OCI-LY7 (cell line): ENCODE data around the gene KIF16B. TPM values are rescaled to one million over a fixed set of nuclear protein-coding genes. Genes with fewer than 3 reads are reported as not detected.

Experiments
- BruUV-seq: library from RNA; stranded (reverse); fragments of 400-500 nt; replicated peaks from 2 replicates; lab custom pipeline; 2021; lab: Mats Ljungman, UMichigan
- CTCF ChIA-PET: fragments of 300-600 bp; sonication (Branson Sonifier 250); formaldehyde crosslinking; loops from one replicate; lab custom pipeline; 2022; ENCODE audit warnings: antibody characterized with exemption; ENCODE audit not compliant: unreplicated experiment; lab: Charles Lee
- POLR2A ChIA-PET: fragments of 300-600 bp; sonication (Branson Sonifier 250); formaldehyde crosslinking; loops from one replicate; lab custom pipeline; 2022; ENCODE audit warnings: antibody characterized with exemption; lab: Charles Lee
- DNase-seq: peaks from one replicate; pipeline ENCODE4 v3.0.0-alpha.2; 2015; ENCODE audit warnings: low spot score
- H2AFZ ChIP-seq: fragments of 200-600 bp; sonication (generic), shearing (Covaris generic); 2 replicates; pipeline ENCODE4 v1.6.1; 2014; ENCODE audit warnings: mild to moderate bottlenecking, antibody characterized with exemption, low read length, moderate library complexity
- H3K27ac ChIP-seq: fragments of 200-600 bp; sonication (generic); 2 replicates; pipeline ENCODE4 v1.5.1; 2014; ENCODE audit warnings: mixed run types, low read depth, mild to moderate bottlenecking, moderate library complexity, low read length, inconsistent platforms; ENCODE audit not compliant: poor library complexity, severe bottlenecking
- H3K36me3 ChIP-seq: fragments of 200-600 bp; sonication (generic); 2 replicates; pipeline ENCODE4 v1.6.1; 2014; ENCODE audit warnings: mild to moderate bottlenecking, antibody characterized with exemption, low read length, moderate library complexity, mixed read lengths; ENCODE audit not compliant: insufficient read depth
- H3K4me1 ChIP-seq: fragments of 200-600 bp; sonication (generic); 2 replicates; pipeline ENCODE4 v1.5.1; 2014; ENCODE audit warnings: mild to moderate bottlenecking, low read length; ENCODE audit not compliant: insufficient read depth, poor library complexity, severe bottlenecking
- H3K4me2 ChIP-seq: fragments of 200-600 bp; sonication (generic); 2 replicates; pipeline ENCODE4 v1.6.1; 2014; ENCODE audit warnings: mild to moderate bottlenecking, low read length
- H3K4me3 ChIP-seq: fragments of 200-600 bp; sonication (generic); 2 replicates; pipeline ENCODE4 v1.5.1; 2014; ENCODE audit warnings: mild to moderate bottlenecking, low read depth, low read length; ENCODE audit not compliant: poor library complexity, severe bottlenecking
- H3K79me2 ChIP-seq: fragments of 200-600 bp; sonication (generic); 2 replicates; pipeline ENCODE4 v1.6.1; 2016; ENCODE audit warnings: low read depth, mild to moderate bottlenecking, low read length, moderate library complexity, mixed read lengths; ENCODE audit not compliant: insufficient read depth
- H3K9me2 ChIP-seq: fragments of 200-600 bp; sonication (generic); 2 replicates; pipeline ENCODE4 v1.6.1; 2016; ENCODE audit warnings: mild to moderate bottlenecking, low read length, mixed read lengths; ENCODE audit not compliant: insufficient read depth
- H3K9me3 ChIP-seq: fragments of 200-600 bp; sonication (generic); 2 replicates; pipeline ENCODE4 v1.6.1; 2014; ENCODE audit warnings: mild to moderate bottlenecking, mixed run types, low read length, mixed read lengths
- H4K20me1 ChIP-seq: fragments of 200-600 bp; sonication (generic); 2 replicates; pipeline ENCODE4 v1.6.1; 2014; ENCODE audit warnings: mild to moderate bottlenecking, antibody characterized with exemption, low read length, moderate library complexity, mixed read lengths; ENCODE audit not compliant: insufficient read depth
- CTCF ChIP-seq: fragments of 200-600 bp; sonication (generic); conservative IDR thresholded peaks from 2 replicates; pipeline ENCODE4 v1.5.1; 2014; ENCODE audit warnings: mild to moderate bottlenecking, antibody characterized with exemption, low read length, moderate library complexity, mixed read lengths
- EZH2phosphoT487 ChIP-seq: fragments of 200-600 bp; sonication (generic); IDR thresholded peaks from 2 replicates; pipeline ENCODE4 v1.6.1; 2018; ENCODE audit warnings: low read depth, borderline replicate concordance, mild to moderate bottlenecking, mixed run types, antibody characterized with exemption, low read length, moderate library complexity, mixed read lengths
- intact Hi-C: fragments of 100-400 bp; cut with micrococcal nuclease; formaldehyde crosslinking; loops from one replicate; pipeline ENCODE4 v1.10.0; 2022; ENCODE audit not compliant: unreplicated experiment
- total RNA-seq, 2 experiments: library from RNA; depleted of rRNA in 1 of 2; stranded (reverse); fragments of >200 nt in 1 of 2; shearing (Covaris generic) in 1 of 2; gene quantifications; 2 replicates each; pipeline ENCODE4 v1.2.3, GENCODE V29; 2014 to 2022

The KIF16B gene
- total RNA-seq, 2 experiments from 2014 or later, result 6.2 to 11.2 TPM

GRCh38 chr20:16301986-16302385 is 271.3 kb downstream of the KIF16B start:
- BruUV-seq, result no TSS peak
- Histone ChIP-seq H3K9me2 (no peaks in the 10 kb centered on the region), H3K79me2 (no peaks in the 10 kb centered on the region), H3K4me1 (no peaks in the 10 kb centered on the region), H3K4me2 (no peak overlapping the region), H3K27ac (no peak overlapping the region), H3K9me3 (peaks cover 14% of the 10 kb centered on the region), H3K4me3 (no peak overlapping the region), H4K20me1 (no peaks in the 10 kb centered on the region), H3K36me3 (no peaks in the 10 kb centered on the region), H2AFZ (no peak overlapping the region)
- TF ChIP-seq CTCF (no peak), EZH2phosphoT487 (no peak)
- ChIA-PET POLR2A (interaction anchor here (1.1 to 1.4 kb wide), 2 partner anchors 20 to 30 kb away, joined by 4 read pairs; no protein-coding TSS in a partner anchor), CTCF (no interaction called here)
- DNase-seq, result no peak
- intact Hi-C loops, result no loop called here

GRCh38 chr20:16299897-16300296 is 273.4 kb downstream of the KIF16B start:
- Histone ChIP-seq H4K20me1 (no peaks in the 10 kb centered on the region), H3K4me2 (no peak overlapping the region), H3K9me2 (no peaks in the 10 kb centered on the region), H3K79me2 (no peaks in the 10 kb centered on the region), H3K27ac (no peak overlapping the region), H2AFZ (no peak overlapping the region), H3K4me1 (no peaks in the 10 kb centered on the region), H3K9me3 (peaks cover 14% of the 10 kb centered on the region), H3K4me3 (no peak overlapping the region), H3K36me3 (no peaks in the 10 kb centered on the region)
- intact Hi-C loops, result no loop called here
- no TSS peak for BruUV-seq
- no peak for DNase-seq
- CTCF ChIA-PET, result no interaction called here
- POLR2A ChIA-PET, result no interaction called here
- no peak for TF ChIP-seq CTCF
- TF ChIP-seq EZH2phosphoT487, result no peak

- DNase-seq, result no peak
- Histone ChIP-seq H3K4me2 (no peak overlapping the region), H3K9me2 (no peaks in the 10 kb centered on the region), H3K9me3 (no peaks in the 10 kb centered on the region), H3K4me3 (no peak overlapping the region), H2AFZ (no peak overlapping the region), H3K4me1 (no peaks in the 10 kb centered on the region), H3K27ac (no peak overlapping the region), H3K79me2 (no peaks in the 10 kb centered on the region), H4K20me1 (no peaks in the 10 kb centered on the region), H3K36me3 (no peaks in the 10 kb centered on the region)
- BruUV-seq, result no TSS peak
- ChIA-PET POLR2A (interaction anchor here (0.5 to 0.7 kb wide), 3 partner anchors 13 to 245 kb away, joined by 3 read pairs; no protein-coding TSS in a partner anchor), CTCF (no interaction called here)
- TF ChIP-seq CTCF (no peak), EZH2phosphoT487 (no peak)
- intact Hi-C loops, result no loop called here
Observed at GRCh38 chr20:16296931-16297330, 276.3 kb downstream of the KIF16B start.
